H9 (cell line): ENCODE results near the gene AKAP17A. TPM values are rescaled to one million over a fixed set of nuclear protein-coding genes. Genes with fewer than 3 reads are reported as not detected.

Source experiments
- DNase-seq: peaks from one replicate; pipeline ENCODE4 v3.0.0-alpha.2; 2017
- H2AFZ ChIP-seq: one replicate; pipeline ENCODE4 v1.6.1; 2013; ENCODE audit warnings: mild to moderate bottlenecking, low read length, control low read depth, moderate library complexity
- H2AK5ac ChIP-seq: 2 replicates; pipeline ENCODE4 v1.6.1; 2013; ENCODE audit warnings: low read length, control low read depth, mixed read lengths; ENCODE audit not compliant: insufficient read length
- H2BK120ac ChIP-seq: one replicate; pipeline ENCODE4 v1.6.1; 2013; ENCODE audit warnings: low read depth, mild to moderate bottlenecking, low read length, control low read depth, inconsistent platforms; ENCODE audit not compliant: poor library complexity, severe bottlenecking
- H2BK12ac ChIP-seq: 2 replicates; pipeline ENCODE4 v1.6.1; 2013; ENCODE audit warnings: low read length, control low read depth, mixed read lengths, low read depth; ENCODE audit not compliant: insufficient read length
- H2BK15ac ChIP-seq: 2 replicates; pipeline ENCODE4 v1.6.1; 2013; ENCODE audit warnings: low read depth, low read length, control low read depth
- H2BK20ac ChIP-seq: one replicate; pipeline ENCODE4 v1.6.1; 2013; ENCODE audit warnings: low read depth, mild to moderate bottlenecking, low read length, control low read depth, inconsistent platforms; ENCODE audit not compliant: poor library complexity, severe bottlenecking
- H2BK5ac ChIP-seq: 2 replicates; pipeline ENCODE4 v1.6.1; 2013; ENCODE audit warnings: low read length, control low read depth, mixed read lengths; ENCODE audit not compliant: insufficient read length
- H3K14ac ChIP-seq: 2 replicates; pipeline ENCODE4 v1.6.1; 2013; ENCODE audit warnings: low read length, control low read depth; ENCODE audit not compliant: insufficient read depth
- H3K18ac ChIP-seq: 2 replicates; pipeline ENCODE4 v1.6.1; 2013; ENCODE audit warnings: low read depth, mild to moderate bottlenecking, mixed read lengths, low read length, control low read depth; ENCODE audit not compliant: insufficient read length
- H3K23ac ChIP-seq: 2 replicates; pipeline ENCODE4 v1.6.1; 2013; ENCODE audit warnings: low read length, control low read depth, mixed read lengths, low read depth; ENCODE audit not compliant: insufficient read length
- H3K23me2 ChIP-seq: 2 replicates; pipeline ENCODE4 v1.6.1; 2013; ENCODE audit warnings: low read depth, mild to moderate bottlenecking, mixed read lengths, low read length, control low read depth; ENCODE audit not compliant: insufficient read length, poor library complexity, severe bottlenecking
- H3K27ac ChIP-seq: 2 replicates; pipeline ENCODE4 v1.5.1; 2013; ENCODE audit warnings: low read length, control low read depth, mixed read lengths, low read depth; ENCODE audit not compliant: insufficient read length
- H3K27me3 ChIP-seq: 2 replicates; pipeline ENCODE4 v1.6.1; 2013; ENCODE audit warnings: low read length, control low read depth, inconsistent platforms; ENCODE audit not compliant: insufficient read depth
- H3K4ac ChIP-seq: 2 replicates; pipeline ENCODE4 v1.6.1; 2013; ENCODE audit warnings: low read depth, mild to moderate bottlenecking, control low read depth, inconsistent platforms, low read length, moderate library complexity
- H3K4me1 ChIP-seq: 2 replicates; pipeline ENCODE4 v1.6.1; 2013; ENCODE audit warnings: low read length, control low read depth, inconsistent platforms; ENCODE audit not compliant: insufficient read depth
- H3K4me2 ChIP-seq: 2 replicates; pipeline ENCODE4 v1.6.1; 2013; ENCODE audit warnings: low read length, control low read depth, mixed read lengths; ENCODE audit not compliant: insufficient read length, insufficient read depth
- H3K56ac ChIP-seq: 2 replicates; pipeline ENCODE4 v1.6.1; 2013; ENCODE audit warnings: low read depth, mild to moderate bottlenecking, mixed read lengths, low read length, control low read depth; ENCODE audit not compliant: insufficient read length
- H3K79me1 ChIP-seq: 2 replicates; pipeline ENCODE4 v1.6.1; 2013; ENCODE audit warnings: low read depth, mild to moderate bottlenecking, moderate library complexity, low read length, control low read depth, inconsistent platforms; ENCODE audit not compliant: insufficient read depth, poor library complexity, severe bottlenecking
- H3K79me2 ChIP-seq: 2 replicates; pipeline ENCODE4 v1.6.1; 2013; ENCODE audit warnings: low read length, control low read depth, inconsistent platforms; ENCODE audit not compliant: insufficient read depth
- H3K9ac ChIP-seq: 2 replicates; pipeline ENCODE4 v1.6.1; 2013; ENCODE audit warnings: low read length, control low read depth, mixed read lengths; ENCODE audit not compliant: insufficient read length; ENCODE audit errors: extremely low read depth
- H3K9me3 ChIP-seq: one replicate; pipeline ENCODE4 v1.6.1; 2013; ENCODE audit warnings: low read depth, low read length, inconsistent platforms; ENCODE audit not compliant: control insufficient read depth
- H3T11ph ChIP-seq: one replicate; pipeline ENCODE4 v1.6.1; 2013; ENCODE audit warnings: mild to moderate bottlenecking, low read length, control low read depth, inconsistent platforms
- H4K20me1 ChIP-seq: one replicate; pipeline ENCODE4 v1.6.1; 2013; ENCODE audit not compliant: control insufficient read depth, insufficient read length, insufficient read depth
- H4K5ac ChIP-seq: 2 replicates; pipeline ENCODE4 v1.6.1; 2013; ENCODE audit warnings: low read depth, mild to moderate bottlenecking, mixed read lengths, low read length, control low read depth; ENCODE audit not compliant: insufficient read length
- H4K8ac ChIP-seq: replicated peaks from 2 replicates; pipeline ENCODE4 v1.6.1; 2013; ENCODE audit warnings: low read length, control low read depth, mixed read lengths, low read depth; ENCODE audit not compliant: insufficient read length
- H4K91ac ChIP-seq: 2 replicates; pipeline ENCODE4 v1.6.1; 2013; ENCODE audit warnings: low read depth, mild to moderate bottlenecking, moderate library complexity, mixed read lengths, low read length, control low read depth; ENCODE audit not compliant: insufficient read length
- H3K27ac Mint-ChIP-seq, 3 experiments: 2 replicates in 2 of 3; 3 replicates in 1 of 3; pipeline ENCODE4 v1.8.0; 2020 to 2021; ENCODE audit warnings: mixed read lengths in 3 of 3, mild to moderate bottlenecking in 1 of 3, moderate library complexity in 1 of 3
- H3K27me3 Mint-ChIP-seq: 2 replicates; pipeline ENCODE4 v1.8.0; 2021; ENCODE audit warnings: low read depth, mild to moderate bottlenecking, moderate library complexity, mixed read lengths
- H3K36me3 Mint-ChIP-seq, 3 experiments: 2 replicates in 2 of 3; 3 replicates in 1 of 3; pipeline ENCODE4 v1.8.0; 2020 to 2021; ENCODE audit warnings: low read depth in 3 of 3, mixed read lengths in 3 of 3; ENCODE audit not compliant: insufficient read depth in 1 of 3
- H3K4me1 Mint-ChIP-seq, 2 experiments: 2 replicates each; pipeline ENCODE4 v1.8.0; 2020; ENCODE audit warnings: mixed read lengths in 2 of 2
- H3K4me3 Mint-ChIP-seq, 2 experiments: 2 replicates in 1 of 2; 3 replicates in 1 of 2; pipeline ENCODE4 v1.8.0; 2020 to 2021; ENCODE audit warnings: mild to moderate bottlenecking in 2 of 2, mixed read lengths in 2 of 2, moderate library complexity in 1 of 2
- H3K9me3 Mint-ChIP-seq, 2 experiments: 2 replicates in 1 of 2; 3 replicates in 1 of 2; pipeline ENCODE4 v1.8.0; 2020; ENCODE audit warnings: mild to moderate bottlenecking in 2 of 2, mixed read lengths in 2 of 2, moderate library complexity in 1 of 2
- CTCF ChIP-seq: fragments of 200-600 bp; sonication (generic); conservative IDR thresholded peaks from 3 replicates; pipeline ENCODE4 v1.8.0; 2021; ENCODE audit warnings: antibody characterized with exemption, mild to moderate bottlenecking
- WGBS: extraction: QIAGEN DNeasy Blood & Tissue Kit; methylation state at CpG from one replicate; pipeline ENCODE4 v1.1.7; 2013; ENCODE audit warnings: missing lambda C conversion rate, low lambda C conversion rate, mixed read lengths; ENCODE audit not compliant: insufficient read length; ENCODE audit errors: extremely low coverage; 5-methylcytosine and 5-hydroxymethylcytosine counted together
- total RNA-seq: library from RNA; stranded (reverse); gene quantifications from 2 replicates; pipeline ENCODE4 v1.2.1, GENCODE V29; 2021

AKAP17A gene
- total RNA-seq, 1 experiment from 2014 or later, result 39.7 TPM

DNA sequence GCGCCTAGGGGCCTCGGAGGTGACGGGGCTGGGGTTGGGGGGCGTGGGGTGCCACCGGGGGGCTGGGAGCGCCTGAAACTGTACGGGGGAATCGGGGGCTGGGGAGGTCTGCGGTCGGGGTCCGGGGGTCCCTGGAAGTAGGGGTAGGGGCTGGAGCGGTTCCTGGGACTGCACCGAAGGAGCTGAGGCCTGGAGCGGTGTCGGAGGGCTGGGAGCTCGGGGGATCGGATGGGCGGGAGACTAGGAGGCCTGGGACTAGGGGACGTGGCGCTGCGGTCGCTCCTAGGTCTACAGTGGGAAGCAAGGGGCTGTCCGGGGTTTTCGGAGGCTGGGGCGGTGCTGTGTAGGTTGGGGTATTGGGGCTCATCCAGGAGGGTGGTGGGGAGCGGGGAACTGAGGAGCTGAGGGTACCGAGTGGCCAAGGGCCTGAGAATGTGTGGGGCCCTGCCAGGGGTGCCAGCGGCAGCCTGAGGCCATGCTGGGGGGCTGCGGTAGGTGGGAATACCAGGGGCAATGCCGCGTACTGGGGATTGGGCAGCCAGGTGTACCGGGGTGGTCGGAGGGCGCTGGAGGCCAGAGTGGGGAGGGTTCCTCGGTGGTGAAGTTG lies 562 bp downstream of the AKAP17A start:
- no peak overlapping the region for H4K5ac ChIP-seq
- H3K9me3 ChIP-seq, result no peaks in the 10 kb centered on the region
- peaks cover 27 to 40% (median 37%) of the 10 kb centered on the region in 3 experiments for H3K36me3 Mint-ChIP-seq
- peak overlapping the region; percentile 84 for H3K14ac ChIP-seq
- H3K4me3 Mint-ChIP-seq, result peak overlapping the region; percentile 90 to 94
- H4K20me1 ChIP-seq, result peaks cover 4% of the 10 kb centered on the region
- H3K23me2 ChIP-seq, result peaks cover 3% of the 10 kb centered on the region
- H3K27me3 Mint-ChIP-seq, result no peaks in the 10 kb centered on the region
- peak overlapping the region; percentile 47 to 96 (median 94); a peak in 5 of 7 replicates for H3K27ac Mint-ChIP-seq
- H2BK120ac ChIP-seq, result no peak overlapping the region
- H3K27ac ChIP-seq, result no peak overlapping the region
- no peak overlapping the region for H3K4ac ChIP-seq
- H3K9me3 Mint-ChIP-seq, result peaks cover 0 to 2% of the 10 kb centered on the region in 2 experiments; a peak in 1 of 5 replicates
- no peak for DNase-seq
- no peak overlapping the region for H2AK5ac ChIP-seq
- peak overlapping the region; percentile 82 for H3K9ac ChIP-seq
- no peaks in the 10 kb centered on the region for H3K4me1 ChIP-seq
- no peak overlapping the region for H3K23ac ChIP-seq
- H3K4me2 ChIP-seq, result peak overlapping the region; percentile 28
- peaks cover 11% of the 10 kb centered on the region for H3K79me1 ChIP-seq
- no peak overlapping the region for H2BK15ac ChIP-seq
- H2BK20ac ChIP-seq, result no peak overlapping the region
- no peak overlapping the region for H4K8ac ChIP-seq
- H3K79me2 ChIP-seq, result peaks cover 23% of the 10 kb centered on the region; the same call in 1 of the 2 replicates
- H3K27me3 ChIP-seq, result no peaks in the 10 kb centered on the region
- H3K56ac ChIP-seq, result no peak overlapping the region
- peaks cover 12% of the 10 kb centered on the region in 2 experiments for H3K4me1 Mint-ChIP-seq
- H3K18ac ChIP-seq, result no peak overlapping the region
- no peak overlapping the region for H2BK5ac ChIP-seq
- no peak overlapping the region for H2BK12ac ChIP-seq
- WGBS, result no CpG with 5 or more reads among the region's 35 CpGs
- TF ChIP-seq CTCF, result no peak
- H4K91ac ChIP-seq, result no peak overlapping the region
- no peak overlapping the region for H3T11ph ChIP-seq
- H2AFZ ChIP-seq, result no peak overlapping the region
